Measurements from ENCODE around the gene SLC35G1.
A peak's percentile ranks its signal among the peaks of the same experiment; 100 is the strongest.

DNA sequence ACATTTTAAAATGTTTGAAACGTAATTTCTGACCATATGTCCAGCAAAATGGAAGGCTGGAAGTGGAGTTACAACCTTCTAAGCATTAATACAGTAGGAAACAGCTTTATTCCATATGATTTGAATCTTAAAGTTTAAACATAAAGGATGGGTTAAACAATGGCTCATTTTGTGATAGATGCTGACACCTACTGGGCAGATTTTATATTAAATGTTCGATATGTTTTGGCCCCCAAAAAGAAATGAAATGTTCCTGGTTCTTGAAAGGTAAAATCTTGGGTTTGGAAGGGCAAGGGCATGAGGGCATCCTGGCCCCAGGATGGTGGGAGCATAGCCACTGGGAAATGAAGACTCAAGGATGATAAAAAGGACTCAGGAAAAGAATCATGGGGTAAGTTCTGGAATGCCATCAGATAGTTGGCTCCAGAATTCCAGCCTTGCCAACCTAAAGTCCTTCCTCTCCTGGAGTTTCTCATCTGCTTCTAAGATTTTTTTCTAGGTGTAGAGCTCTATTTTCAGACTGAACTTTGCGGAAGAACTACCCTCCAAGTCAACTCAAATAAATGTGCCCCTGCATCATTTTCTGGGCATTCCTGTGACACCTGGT, 34.6 kb upstream of the SLC35G1 start:
- no peak for TF ChIP-seq POLR2A (IDR thresholded peaks at IDR 0.05)
- TF ChIP-seq, protein P1, sequence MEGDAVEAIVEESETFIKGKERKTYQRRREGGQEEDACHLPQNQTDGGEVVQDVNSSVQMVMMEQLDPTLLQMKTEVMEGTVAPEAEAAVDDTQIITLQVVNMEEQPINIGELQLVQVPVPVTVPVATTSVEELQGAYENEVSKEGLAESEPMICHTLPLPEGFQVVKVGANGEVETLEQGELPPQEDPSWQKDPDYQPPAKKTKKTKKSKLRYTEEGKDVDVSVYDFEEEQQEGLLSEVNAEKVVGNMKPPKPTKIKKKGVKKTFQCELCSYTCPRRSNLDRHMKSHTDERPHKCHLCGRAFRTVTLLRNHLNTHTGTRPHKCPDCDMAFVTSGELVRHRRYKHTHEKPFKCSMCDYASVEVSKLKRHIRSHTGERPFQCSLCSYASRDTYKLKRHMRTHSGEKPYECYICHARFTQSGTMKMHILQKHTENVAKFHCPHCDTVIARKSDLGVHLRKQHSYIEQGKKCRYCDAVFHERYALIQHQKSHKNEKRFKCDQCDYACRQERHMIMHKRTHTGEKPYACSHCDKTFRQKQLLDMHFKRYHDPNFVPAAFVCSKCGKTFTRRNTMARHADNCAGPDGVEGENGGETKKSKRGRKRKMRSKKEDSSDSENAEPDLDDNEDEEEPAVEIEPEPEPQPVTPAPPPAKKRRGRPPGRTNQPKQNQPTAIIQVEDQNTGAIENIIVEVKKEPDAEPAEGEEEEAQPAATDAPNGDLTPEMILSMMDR (IDR thresholded peaks at IDR 0.05): peak in 3 of 6 experiments; percentile 34 to 47 (median 41)
